ENCODE data around the gene TLE7. TPM values are rescaled to one million over a fixed set of nuclear protein-coding genes. Genes with fewer than 3 reads are reported as not detected.

TLE7 gene
- total and polyA plus RNA-seq, 2 donors (not counting 1 experiment from before 2014, with no cell fraction given) = not detected

DNA sequence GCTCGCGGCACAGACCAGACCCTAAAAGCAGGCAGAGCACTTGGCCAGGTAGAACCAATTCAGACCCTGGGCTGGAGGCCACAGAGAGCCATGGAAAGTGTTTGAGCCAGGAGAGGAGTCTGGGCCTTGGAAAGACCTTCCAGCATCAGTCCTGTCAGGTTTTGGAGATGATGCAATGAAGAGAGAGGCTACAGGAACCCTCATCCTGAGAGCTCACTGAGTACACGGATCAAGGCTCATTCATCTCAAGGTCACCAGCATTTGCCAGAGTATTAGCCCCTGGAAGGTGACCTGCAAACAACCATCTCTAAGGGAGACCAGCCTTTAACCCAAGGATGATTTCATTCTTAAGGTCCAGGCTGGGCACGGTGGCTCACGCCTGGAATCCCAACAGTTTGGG, 27.8 kb downstream of the TLE7 start:
- TF ChIP-seq CTCF (conservative IDR thresholded peaks at IDR 0.05 in 1 of 2, IDR thresholded peaks at IDR 0.05 in 1 of 2; ENCODE audit: low read depth in 1 of 2, low read length in 2 of 2) = no peak
- no peak for TF ChIP-seq EZH2 (IDR thresholded peaks at IDR 0.05; ENCODE audit: low read length, missing control alignments)
- Histone ChIP-seq H4K20me1 (ENCODE audit: control insufficient read depth, extremely low read depth, insufficient read depth, low read length) (no peaks in the 10 kb centered on the region), H3K4me1 (ENCODE audit: control insufficient read depth, extremely low read depth, insufficient read depth, low read length) (no peaks in the 10 kb centered on the region)

DNA sequence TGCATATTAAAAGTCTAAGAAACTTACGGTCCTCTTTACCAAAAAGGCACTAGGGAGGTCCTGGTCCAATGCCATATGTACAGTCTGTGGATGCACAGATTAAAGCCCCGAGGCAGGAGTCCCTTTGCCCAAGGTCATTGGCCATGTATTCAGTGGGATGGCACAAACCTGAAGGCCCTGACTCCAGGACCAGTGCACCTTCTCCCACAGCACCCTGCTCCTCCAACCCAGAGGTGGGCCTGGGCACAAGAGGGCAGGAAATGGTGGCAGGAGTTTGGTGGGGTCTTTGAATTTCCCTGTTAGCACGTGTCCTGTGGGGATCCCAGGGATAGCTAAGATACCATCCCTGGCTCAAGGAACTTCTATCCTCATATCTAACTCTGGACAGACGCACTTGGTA, 28.5 kb downstream of the TLE7 start:
- Histone ChIP-seq H3K4me3 (replicated peaks in 1 of 4; ENCODE audit: control extremely low read depth in 1 of 4, insufficient read depth in 1 of 4, low read depth in 3 of 4, low read length in 4 of 4) (no peak overlapping the region), H3K27me3 (ENCODE audit: control insufficient read depth, insufficient read depth, low read length) (no peaks in the 10 kb centered on the region), H4K20me1 (ENCODE audit: control insufficient read depth, extremely low read depth, insufficient read depth, low read length) (no peaks in the 10 kb centered on the region), H3K27ac (ENCODE audit: insufficient read depth, low read length) (no peak overlapping the region), H3K9ac (ENCODE audit: insufficient read depth, low read length) (no peak overlapping the region), H2AFZ (ENCODE audit: low read length) (no peak overlapping the region), H3K4me1 (ENCODE audit: control insufficient read depth, extremely low read depth, insufficient read depth, low read length) (no peaks in the 10 kb centered on the region), H3K36me3 (ENCODE audit: control insufficient read depth, insufficient read depth, low read length) (no peaks in the 10 kb centered on the region), H3K79me2 (ENCODE audit: control insufficient read depth, insufficient read depth, low read length) (no peaks in the 10 kb centered on the region), H3K9me3 (ENCODE audit: control insufficient read depth, insufficient read depth, low read depth, low read length) (no peaks in the 10 kb centered on the region), H3K4me2 (ENCODE audit: extremely low read depth, insufficient read depth, low read length) (no peak overlapping the region)
- no peak for TF ChIP-seq CTCF (conservative IDR thresholded peaks at IDR 0.05 in 1 of 2, IDR thresholded peaks at IDR 0.05 in 1 of 2; ENCODE audit: low read depth in 1 of 2, low read length in 2 of 2)
- no peak for TF ChIP-seq EZH2 (IDR thresholded peaks at IDR 0.05; ENCODE audit: low read length, missing control alignments)
- no peak for DNase-seq (ENCODE audit: low read depth in 2 of 2)

More for the DNA sequence above, 27.8 kb downstream of the TLE7 start:
- no peak overlapping the region for H3K4me2 ChIP-seq (ENCODE audit: extremely low read depth, insufficient read depth, low read length)
- H3K27ac ChIP-seq (ENCODE audit: insufficient read depth, low read length) = no peak overlapping the region
- no peaks in the 10 kb centered on the region for H3K36me3 ChIP-seq (ENCODE audit: control insufficient read depth, insufficient read depth, low read length)
- DNase-seq (ENCODE audit: low read depth in 2 of 2) = no peak
- no peaks in the 10 kb centered on the region for H3K79me2 ChIP-seq (ENCODE audit: control insufficient read depth, insufficient read depth, low read length)
- H3K4me3 ChIP-seq (replicated peaks in 1 of 4; ENCODE audit: control extremely low read depth in 1 of 4, insufficient read depth in 1 of 4, low read depth in 3 of 4, low read length in 4 of 4) = no peak overlapping the region
- H3K27me3 ChIP-seq (ENCODE audit: control insufficient read depth, insufficient read depth, low read length) = no peaks in the 10 kb centered on the region
- no peaks in the 10 kb centered on the region for H3K9me3 ChIP-seq (ENCODE audit: control insufficient read depth, insufficient read depth, low read depth, low read length)
- no peak overlapping the region for H2AFZ ChIP-seq (ENCODE audit: low read length)
- no peak overlapping the region for H3K9ac ChIP-seq (ENCODE audit: insufficient read depth, low read length)

GRCh38 chr16:71412270-71413160, 29.3 kb downstream of the TLE7 start:
- H3K4me2 ChIP-seq (ENCODE audit: extremely low read depth, insufficient read depth, low read length) = no peak overlapping the region
- no peaks in the 10 kb centered on the region for H3K27me3 ChIP-seq (ENCODE audit: control insufficient read depth, insufficient read depth, low read length)
- no peaks in the 10 kb centered on the region for H3K4me1 ChIP-seq (ENCODE audit: control insufficient read depth, extremely low read depth, insufficient read depth, low read length)
- no peak overlapping the region for H3K27ac ChIP-seq (ENCODE audit: insufficient read depth, low read length)
- no peak overlapping the region for H3K9ac ChIP-seq (ENCODE audit: insufficient read depth, low read length)
- H3K36me3 ChIP-seq (ENCODE audit: control insufficient read depth, insufficient read depth, low read length) = no peaks in the 10 kb centered on the region
- no peak overlapping the region for H3K4me3 ChIP-seq (replicated peaks in 1 of 4; ENCODE audit: control extremely low read depth in 1 of 4, insufficient read depth in 1 of 4, low read depth in 3 of 4, low read length in 4 of 4)
- H4K20me1 ChIP-seq (ENCODE audit: control insufficient read depth, extremely low read depth, insufficient read depth, low read length) = no peaks in the 10 kb centered on the region
- no peak overlapping the region for H2AFZ ChIP-seq (ENCODE audit: low read length)
- H3K79me2 ChIP-seq (ENCODE audit: control insufficient read depth, insufficient read depth, low read length) = no peaks in the 10 kb centered on the region
- peak; percentile 40 to 71 for DNase-seq (ENCODE audit: low read depth in 2 of 2)
- H3K9me3 ChIP-seq (ENCODE audit: control insufficient read depth, insufficient read depth, low read depth, low read length) = no peaks in the 10 kb centered on the region
- TF ChIP-seq CTCF (conservative IDR thresholded peaks at IDR 0.05 in 1 of 2, IDR thresholded peaks at IDR 0.05 in 1 of 2; ENCODE audit: low read depth in 1 of 2, low read length in 2 of 2) = peak; percentile 88 to 90
- no peak for TF ChIP-seq EZH2 (IDR thresholded peaks at IDR 0.05; ENCODE audit: low read length, missing control alignments)
